ENCODE measurements around the gene NEK2. TPM values are rescaled to one million over a fixed set of nuclear protein-coding genes. Genes with fewer than 3 reads are reported as not detected.

Gene NEK2
- total RNA-seq, 3 donors from 2014 or later (not counting 1 experiment from before 2014, with no cell fraction given) = 0.78 to 1.0 (median 0.99) TPM

- Histone ChIP-seq H3K9me3 (ENCODE audit: control insufficient read depth, insufficient read depth, low read length) (no peaks in the 10 kb centered on the region), H3K27ac (ENCODE audit: low read length) (no peak overlapping the region), H3K4me3 (ENCODE audit: low read length) (no peak overlapping the region), H3K36me3 (ENCODE audit: control insufficient read depth, insufficient read depth, low read length) (no peaks in the 10 kb centered on the region), H3K27me3 (ENCODE audit: control insufficient read depth, insufficient read depth, low read length) (no peaks in the 10 kb centered on the region), H3K4me1 (ENCODE audit: control insufficient read depth, insufficient read depth, low read length) (peaks cover 16% of the 10 kb centered on the region)
- intact Hi-C loops (cut with micrococcal nuclease) = no loop called here
- no peak overlapping the region for H3K4me3 Mint-ChIP-seq
- H3K9me3 Mint-ChIP-seq = no peaks in the 10 kb centered on the region
- peaks cover 9 to 16% of the 10 kb centered on the region in 2 donors for H3K4me1 Mint-ChIP-seq
- DNase-seq = no peak
- WGBS (ENCODE audit: insufficient coverage) = 86% methylated on average over 2 of the region's 2 CpGs
- no peak for ATAC-seq
- H3K36me3 Mint-ChIP-seq = no peaks in the 10 kb centered on the region
- no peak for TF ChIP-seq CTCF (IDR thresholded peaks at IDR 0.05)
- peaks cover 3 to 9% of the 10 kb centered on the region in 2 donors for H3K27me3 Mint-ChIP-seq (ENCODE audit: low read depth in 2 of 2)
- H3K27ac Mint-ChIP-seq = no peak overlapping the region
Observed at GRCh38 chr1:211641942-211642341, 33.5 kb downstream of the NEK2 start.

- intact Hi-C loops (cut with micrococcal nuclease) = no loop called here
- no peak for TF ChIP-seq CTCF (IDR thresholded peaks at IDR 0.05)
- H3K4me3 Mint-ChIP-seq = no peak overlapping the region
- Histone ChIP-seq H3K36me3 (ENCODE audit: control insufficient read depth, insufficient read depth, low read length) (no peaks in the 10 kb centered on the region), H3K4me1 (ENCODE audit: control insufficient read depth, insufficient read depth, low read length) (peaks cover 16% of the 10 kb centered on the region), H3K4me3 (ENCODE audit: low read length) (no peak overlapping the region), H3K27me3 (ENCODE audit: control insufficient read depth, insufficient read depth, low read length) (no peaks in the 10 kb centered on the region), H3K9me3 (ENCODE audit: control insufficient read depth, insufficient read depth, low read length) (no peaks in the 10 kb centered on the region), H3K27ac (ENCODE audit: low read length) (no peak overlapping the region)
- peaks cover 9 to 16% of the 10 kb centered on the region in 2 donors for H3K4me1 Mint-ChIP-seq
- H3K27me3 Mint-ChIP-seq (ENCODE audit: low read depth in 2 of 2) = peaks cover 3 to 9% of the 10 kb centered on the region in 2 donors
- no peak for DNase-seq
- H3K27ac Mint-ChIP-seq = no peak overlapping the region
- no peaks in the 10 kb centered on the region for H3K9me3 Mint-ChIP-seq
- WGBS (ENCODE audit: insufficient coverage) = 93% methylated on average over 11 of the region's 11 CpGs
- no peak for ATAC-seq
- no peaks in the 10 kb centered on the region for H3K36me3 Mint-ChIP-seq
Observed at GRCh38 chr1:211641044-211641800, 34.2 kb downstream of the NEK2 start.

- peaks cover 9 to 16% of the 10 kb centered on the region in 2 donors for H3K4me1 Mint-ChIP-seq
- peaks cover 3 to 9% of the 10 kb centered on the region in 2 donors for H3K27me3 Mint-ChIP-seq (ENCODE audit: low read depth in 2 of 2)
- ATAC-seq (no peak), DNase-seq (no peak)
- no peaks in the 10 kb centered on the region for H3K9me3 Mint-ChIP-seq
- Histone ChIP-seq H3K36me3 (ENCODE audit: control insufficient read depth, insufficient read depth, low read length) (no peaks in the 10 kb centered on the region), H3K27me3 (ENCODE audit: control insufficient read depth, insufficient read depth, low read length) (no peaks in the 10 kb centered on the region), H3K4me1 (ENCODE audit: control insufficient read depth, insufficient read depth, low read length) (peaks cover 16% of the 10 kb centered on the region), H3K27ac (ENCODE audit: low read length) (no peak overlapping the region), H3K4me3 (ENCODE audit: low read length) (no peak overlapping the region), H3K9me3 (ENCODE audit: control insufficient read depth, insufficient read depth, low read length) (no peaks in the 10 kb centered on the region)
- no peak overlapping the region for H3K27ac Mint-ChIP-seq
- 100% methylated on average over 1 of the region's 1 CpG for WGBS (ENCODE audit: insufficient coverage)
- no peak for TF ChIP-seq CTCF (IDR thresholded peaks at IDR 0.05)
- no peak overlapping the region for H3K4me3 Mint-ChIP-seq
- intact Hi-C loops (cut with micrococcal nuclease) = no loop called here
- H3K36me3 Mint-ChIP-seq = no peaks in the 10 kb centered on the region
Observed at GRCh38 chr1:211640301-211640630, 35.2 kb downstream of the NEK2 start.
